ENCODE data around the gene PRRX2. TPM values are rescaled to one million over a fixed set of nuclear protein-coding genes. Genes with fewer than 3 reads are reported as not detected.

The PRRX2 gene
- total and polyA plus RNA-seq, 2 of the 4 experiments (the other 2 are of a cell fraction), result 12.7 to 35.5 TPM

- TF ChIP-seq CTCF (conservative IDR thresholded peaks at IDR 0.05; ENCODE audit: low read depth, low read length) (no peak), RAD21 (IDR thresholded peaks at IDR 0.05; ENCODE audit: low read length) (no peak), RFX5 (IDR thresholded peaks at IDR 0.05; ENCODE audit: low read depth, low read length) (no peak), MAFK (IDR thresholded peaks at IDR 0.05; ENCODE audit: low read depth, low read length) (no peak), CHD1 (IDR thresholded peaks at IDR 0.05; ENCODE audit: low read depth, low read length) (no peak)
These were observed 74.0 kb downstream of the PRRX2 start (continued) for GRCh38 chr9:129739432-129739831.

- Histone ChIP-seq H3K56ac (ENCODE audit: extremely low read depth, insufficient read depth, low read length) (no peak overlapping the region), H4K5ac (ENCODE audit: low read depth, low read length) (no peak overlapping the region), H3K18ac (ENCODE audit: low read depth, low read length) (no peak overlapping the region), H3K79me1 (ENCODE audit: low read depth in 1 of 2, low read length in 2 of 2) (no peaks in the 10 kb centered on the region), H2AK5ac (ENCODE audit: low read depth, low read length) (peak overlapping the region; percentile 46; the same call in 1 of the 2 replicates), H3K23ac (ENCODE audit: low read depth, low read length) (no peak overlapping the region), H4K20me1 (ENCODE audit: insufficient read depth, low read length) (no peaks in the 10 kb centered on the region), H3K4ac (ENCODE audit: low read depth, low read length) (peak overlapping the region; percentile 29; the same call in 1 of the 2 replicates), H4K8ac (ENCODE audit: low read depth in 2 of 2, low read length in 2 of 2) (no peak overlapping the region), H2AFZ (replicated peaks; ENCODE audit: low read length, poor library complexity) (peak overlapping the region; percentile 14), H3K27ac (ENCODE audit: insufficient read depth, low read length) (no peak overlapping the region), H2BK20ac (ENCODE audit: low read depth, low read length) (no peak overlapping the region), H3K4me2 (ENCODE audit: low read depth, low read length) (no peak overlapping the region), H2BK15ac (ENCODE audit: low read depth, low read length) (no peak overlapping the region; the same call in 1 of the 3 replicates), H2AK9ac (replicated peaks; ENCODE audit: low read depth, low read length, poor library complexity) (no peak overlapping the region), H3K4me1 (ENCODE audit: control insufficient read depth, insufficient read depth, low read length) (peaks cover 5% of the 10 kb centered on the region), H4K91ac (ENCODE audit: insufficient read depth, low read depth, low read length) (no peak overlapping the region), H3K14ac (replicated peaks; ENCODE audit: low read depth, low read length) (no peak overlapping the region), H3K9me1 (ENCODE audit: insufficient read depth, low read length) (peaks cover 4% of the 10 kb centered on the region; the same call in 1 of the 2 replicates), H3K4me3 (ENCODE audit: insufficient read depth, low read depth, low read length) (no peak overlapping the region), H3K27me3 (ENCODE audit: control insufficient read depth, insufficient read depth, low read length) (no peaks in the 10 kb centered on the region), H2BK5ac (ENCODE audit: low read depth, low read length, poor library complexity, severe bottlenecking) (no peak overlapping the region), H3K9me3 (ENCODE audit: control insufficient read depth, insufficient read depth, low read length) (no peaks in the 10 kb centered on the region), H3K36me3 (ENCODE audit: control insufficient read depth, insufficient read depth, low read length) (peaks cover 8% of the 10 kb centered on the region; the same call in 1 of the 2 replicates), H3K9ac (ENCODE audit: low read depth, low read length) (no peak overlapping the region), H2BK120ac (ENCODE audit: low read depth, low read length) (no peak overlapping the region)
- WGBS, 2 experiments (ENCODE audit: extremely low coverage in 2 of 2, insufficient read length in 1 of 2), result 73% methylated on average over 2 of the region's 7 CpGs; no CpG with 5 or more reads in 1 of the 2 experiments
- DNase-seq (no peak), ATAC-seq (ENCODE audit: low read depth) (no peak)
- no TSS peak for BruUV-seq (replicated peaks)
- intact Hi-C loops (cut with micrococcal nuclease) (no loop called here), dilution Hi-C loops (cut with HindIII; ENCODE audit: low sequenced_read_pairs, unreplicated experiment) (no loop called here), in situ Hi-C loops (cut with MboI; ENCODE audit: low sequenced_read_pairs) (no loop called here)
- POLR2A ChIA-PET (ENCODE audit: unreplicated experiment), result no interaction called here
- CTCF ChIA-PET, result no interaction called here
- TF ChIP-seq BHLHE40 (IDR thresholded peaks at IDR 0.05; ENCODE audit: low read depth, low read length) (no peak), USF2 (IDR thresholded peaks at IDR 0.05; ENCODE audit: low read depth, low read length) (no peak), ELK1 (IDR thresholded peaks at IDR 0.05; ENCODE audit: borderline replicate concordance, low read depth, low read length) (no peak), CHD1 (IDR thresholded peaks at IDR 0.05; ENCODE audit: low read depth, low read length) (no peak), FOS (IDR thresholded peaks at IDR 0.05; ENCODE audit: low read depth, low read length) (no peak), MAZ (IDR thresholded peaks at IDR 0.05; ENCODE audit: borderline replicate concordance, low read depth, low read length) (no peak), MAFK (IDR thresholded peaks at IDR 0.05; ENCODE audit: low read depth, low read length) (no peak), RCOR1 (IDR thresholded peaks at IDR 0.05; ENCODE audit: insufficient replicate concordance, low read length) (no peak), RAD21 (IDR thresholded peaks at IDR 0.05; ENCODE audit: low read length) (no peak)
These were observed 74.7 kb downstream of the PRRX2 start for GRCh38 chr9:129740174-129740573.

Data from IMR-90 (cell line).